Measurements from ENCODE around the gene TBC1D2B.
"Not testable (repeated sequence)": the region's sequence is repeated elsewhere in the genome, so short reads cannot be mapped to it uniquely, and the experiment has no call there.

TBC1D2B gene

DNA sequence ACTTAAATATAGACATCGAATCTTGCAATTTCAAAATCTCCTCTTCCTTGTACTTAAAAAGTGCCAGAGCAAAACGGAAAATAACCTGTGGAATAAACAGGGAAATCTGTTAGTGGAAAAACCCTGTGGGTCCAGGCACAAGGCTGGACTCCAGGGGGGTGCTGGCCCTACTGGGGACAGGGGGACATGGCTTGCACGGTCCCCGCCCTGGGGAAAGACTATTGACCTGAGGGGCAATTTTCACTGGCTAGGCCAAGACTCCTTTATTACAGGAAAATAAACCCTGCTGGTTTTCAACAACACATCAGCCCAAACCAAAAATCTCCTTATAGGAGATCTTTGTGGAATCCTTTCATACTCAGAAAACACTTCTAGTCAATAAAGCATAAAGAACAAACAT lies 75.9 kb downstream of the TBC1D2B start:
- no peak for DNase-seq (ENCODE audit: low spot score)

DNA sequence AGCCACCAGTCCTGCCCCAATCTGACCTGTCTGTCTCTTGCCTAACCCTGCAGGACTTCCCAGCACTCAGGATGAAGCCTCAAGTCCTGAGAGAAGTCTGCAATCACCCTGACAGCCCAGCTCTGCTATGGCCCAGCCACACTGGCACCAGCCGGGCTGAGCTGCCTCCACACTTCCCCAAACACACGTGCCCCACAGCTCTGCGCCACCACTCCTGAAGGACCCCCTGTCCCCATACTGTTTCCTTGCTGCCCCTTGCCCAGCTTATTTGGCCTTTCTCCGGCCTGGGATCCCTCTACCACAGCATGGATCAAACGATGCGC lies 76.6 kb downstream of the TBC1D2B start:
- DNase-seq (ENCODE audit: low spot score), result no peak

DNA sequence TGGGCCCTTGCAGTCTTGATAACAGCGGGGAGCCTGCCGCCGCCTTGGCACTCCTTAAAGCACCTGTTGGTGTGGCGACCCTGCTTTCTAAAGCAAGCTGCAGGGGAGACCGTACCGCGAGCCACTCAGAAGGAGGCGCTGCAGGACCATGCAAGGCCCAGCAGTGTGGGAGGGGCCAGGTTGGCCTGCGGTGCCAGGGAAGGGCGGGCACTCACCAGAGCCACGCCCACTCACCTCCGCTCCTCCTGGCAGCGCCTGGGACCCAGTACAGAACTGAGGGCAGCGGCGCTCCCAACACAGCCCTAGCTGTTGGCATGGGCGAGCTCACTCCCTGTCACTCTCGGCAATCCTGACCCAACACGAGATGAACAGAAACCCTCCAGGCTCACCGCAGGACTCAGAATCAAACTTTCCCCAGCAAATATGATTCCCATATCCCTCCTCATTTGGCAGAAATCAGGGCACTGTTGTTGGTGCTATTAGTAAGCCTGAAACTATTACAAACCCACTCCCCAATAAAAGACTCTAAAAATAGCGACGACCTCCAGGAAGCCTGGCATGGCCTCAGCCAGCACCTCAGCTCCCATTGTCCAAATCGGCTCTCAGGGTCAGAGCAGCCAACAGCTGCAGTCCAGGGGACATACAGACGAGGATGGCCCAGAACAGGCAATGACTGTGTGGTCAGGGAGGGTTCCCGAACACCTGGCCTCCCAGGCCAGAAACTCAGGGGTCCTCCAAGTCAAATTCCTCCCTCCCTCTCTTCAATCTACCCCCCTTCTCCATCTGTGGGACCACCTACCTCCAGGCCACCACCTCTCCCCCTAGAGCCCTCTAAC lies 77.2 kb downstream of the TBC1D2B start:
- DNase-seq (ENCODE audit: low spot score), result no peak

DNA sequence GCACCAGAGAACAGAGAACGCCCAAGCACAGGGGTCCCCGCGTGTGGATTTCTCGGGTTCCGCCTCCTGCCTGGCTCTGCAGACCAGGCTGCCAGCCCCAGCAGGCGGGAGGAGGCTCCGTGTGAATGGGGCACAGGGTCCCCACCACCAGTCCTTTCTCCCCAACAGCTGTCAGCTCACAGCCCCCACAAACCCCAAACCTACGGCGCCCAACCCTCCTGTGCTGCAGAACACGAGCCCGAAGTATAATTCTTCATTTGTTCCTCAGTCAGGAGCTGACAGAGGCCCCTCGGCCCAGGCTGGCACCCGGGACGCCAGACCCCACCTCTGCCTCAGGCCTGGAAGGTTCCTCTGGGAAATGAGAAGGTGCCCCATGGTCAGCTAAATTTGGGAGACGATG lies 78.0 kb downstream of the TBC1D2B start:
- no peak for DNase-seq (ENCODE audit: low spot score)

DNA sequence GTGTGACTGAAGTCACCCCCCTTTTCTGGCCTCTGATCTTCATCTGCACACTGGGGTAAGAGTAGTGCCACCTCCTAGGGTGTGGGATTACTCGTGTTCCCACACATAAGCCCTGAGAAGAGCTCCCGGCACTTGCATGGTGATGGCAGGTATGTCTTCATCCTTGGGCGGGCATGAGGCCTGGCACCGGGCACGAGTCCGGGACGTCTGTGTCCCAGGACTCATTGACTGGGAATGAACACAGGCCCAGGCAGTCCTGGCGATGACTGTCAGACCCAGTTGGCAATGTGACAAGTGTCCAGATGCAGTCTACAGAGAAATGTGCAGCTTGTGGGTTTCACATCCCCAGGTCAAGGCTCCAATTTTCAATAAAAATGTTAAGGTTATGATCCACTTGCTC lies 78.9 kb downstream of the TBC1D2B start:
- no peak for DNase-seq (ENCODE audit: low spot score)

DNA sequence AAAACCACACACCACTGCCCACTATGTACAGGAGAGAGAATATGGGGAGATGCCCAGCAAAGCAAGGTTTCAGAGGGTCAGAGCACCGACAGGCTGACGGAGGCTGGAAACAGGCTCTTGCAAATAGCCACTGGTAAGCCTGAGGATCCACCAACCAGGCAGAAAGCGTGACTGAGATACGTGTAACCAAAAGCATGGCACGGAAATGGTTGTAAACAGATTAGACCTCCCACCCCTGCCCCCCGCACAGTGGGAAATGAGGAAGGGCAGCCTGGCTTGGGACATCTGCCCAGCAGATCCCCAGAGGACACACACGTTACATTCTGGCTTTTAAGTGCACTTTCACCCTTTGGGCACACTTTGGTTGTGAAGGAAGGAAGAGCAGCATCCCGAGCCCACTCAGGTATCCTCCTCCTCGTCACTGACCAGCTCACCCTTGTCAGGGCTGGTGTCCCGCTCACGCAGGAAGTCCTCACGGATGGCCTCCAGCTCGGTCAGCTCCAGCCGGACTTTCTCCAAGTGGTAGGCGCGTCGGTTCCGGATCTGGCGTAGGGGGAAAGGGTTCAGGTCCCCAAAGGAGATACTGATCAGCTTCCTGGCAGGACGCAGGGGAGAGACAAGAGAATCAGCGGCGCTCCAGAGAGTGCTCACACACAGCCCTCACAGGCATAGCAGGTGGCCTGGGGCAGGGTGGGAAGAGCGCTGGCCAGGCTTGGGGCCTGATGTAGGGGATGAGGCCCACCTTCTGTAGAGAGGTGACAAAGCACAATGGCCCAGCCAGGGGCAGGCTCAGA lies 79.6 kb downstream of the TBC1D2B start:
- not testable (repeated sequence) for DNase-seq (ENCODE audit: low spot score)

DNA sequence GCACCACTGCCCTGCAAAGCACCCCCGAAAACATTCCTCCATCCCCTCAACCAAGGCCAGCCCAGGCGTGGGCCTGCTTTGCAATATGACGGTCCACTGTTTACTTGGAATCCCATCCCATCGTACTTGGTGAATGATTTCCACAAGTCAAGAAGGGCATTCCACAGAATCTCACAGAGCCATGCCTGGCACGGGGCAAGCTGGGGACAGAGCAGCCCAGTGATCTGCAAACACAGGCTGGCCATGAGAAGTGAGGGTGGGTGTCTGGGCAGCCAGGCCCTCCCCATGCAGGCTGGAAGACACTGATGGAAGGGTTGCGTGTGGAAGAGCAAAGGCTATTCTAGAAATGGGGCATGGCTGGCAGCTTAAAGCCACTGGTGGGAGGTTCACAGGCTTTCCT lies 80.3 kb downstream of the TBC1D2B start:
- DNase-seq (ENCODE audit: low spot score), result not testable (repeated sequence)

DNA sequence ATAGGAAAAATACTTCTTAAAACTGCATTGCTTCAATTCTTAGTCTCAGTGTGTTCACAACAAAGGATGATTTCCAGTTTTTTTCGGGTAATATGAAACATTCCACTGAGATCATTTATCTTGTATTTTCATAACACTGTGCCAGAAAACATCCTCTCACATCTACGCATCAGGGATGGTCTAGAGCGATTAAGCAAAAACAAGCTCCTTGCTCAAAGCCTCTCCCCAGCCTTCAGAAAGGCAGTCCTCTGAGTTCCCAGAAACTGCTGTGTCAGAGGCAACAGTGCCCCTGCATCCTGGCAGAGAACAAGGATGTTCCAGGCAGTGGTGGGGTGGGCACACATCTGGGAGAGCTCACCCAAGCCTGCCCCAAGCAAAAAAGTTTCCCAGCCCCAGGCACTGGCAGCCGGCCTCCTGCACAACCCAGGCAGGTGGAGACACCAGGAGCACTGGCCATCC lies 80.8 kb downstream of the TBC1D2B start:
- DNase-seq (ENCODE audit: low spot score), result not testable (repeated sequence)

DNA sequence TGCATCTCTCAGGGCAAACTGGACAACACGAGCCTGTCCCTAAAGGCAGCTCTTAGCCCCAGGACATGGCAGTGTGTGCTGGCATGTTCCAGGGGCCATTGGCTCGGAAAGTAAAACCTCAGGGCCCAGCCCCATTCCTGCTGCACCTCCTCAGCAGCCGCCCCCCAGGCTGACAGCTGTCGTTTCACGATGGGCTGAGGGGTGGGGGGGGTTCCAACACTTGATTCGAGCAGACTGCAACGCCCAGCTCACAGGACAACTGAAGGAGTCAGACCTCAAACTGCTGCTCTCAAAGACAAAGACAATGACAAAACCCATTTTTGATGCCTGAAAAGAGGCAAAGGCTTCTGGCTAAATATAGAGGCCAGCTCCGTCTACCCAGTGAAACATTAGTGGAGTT lies 81.3 kb downstream of the TBC1D2B start:
- not testable (repeated sequence) for DNase-seq (ENCODE audit: low spot score)

DNA sequence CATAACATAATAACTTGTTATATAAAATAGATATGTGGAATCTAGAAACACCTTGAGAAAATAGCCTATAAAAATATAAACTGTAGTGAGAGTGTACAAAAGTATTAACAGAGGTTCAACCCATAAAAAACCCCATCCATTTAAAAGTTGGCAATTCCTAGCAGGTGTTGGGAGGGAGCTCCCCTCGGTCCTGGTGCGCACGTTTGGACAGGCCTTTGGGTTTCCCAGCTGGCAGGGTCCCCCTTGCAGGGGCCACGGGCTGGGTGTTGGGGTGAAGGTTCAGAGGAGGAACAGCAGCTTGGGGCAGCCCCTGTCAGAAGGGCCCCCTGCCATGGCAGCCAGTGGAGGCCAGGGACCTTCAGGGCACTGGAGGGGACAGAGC lies 82.0 kb downstream of the TBC1D2B start:
- DNase-seq (ENCODE audit: low spot score), result not testable (repeated sequence)

DNA sequence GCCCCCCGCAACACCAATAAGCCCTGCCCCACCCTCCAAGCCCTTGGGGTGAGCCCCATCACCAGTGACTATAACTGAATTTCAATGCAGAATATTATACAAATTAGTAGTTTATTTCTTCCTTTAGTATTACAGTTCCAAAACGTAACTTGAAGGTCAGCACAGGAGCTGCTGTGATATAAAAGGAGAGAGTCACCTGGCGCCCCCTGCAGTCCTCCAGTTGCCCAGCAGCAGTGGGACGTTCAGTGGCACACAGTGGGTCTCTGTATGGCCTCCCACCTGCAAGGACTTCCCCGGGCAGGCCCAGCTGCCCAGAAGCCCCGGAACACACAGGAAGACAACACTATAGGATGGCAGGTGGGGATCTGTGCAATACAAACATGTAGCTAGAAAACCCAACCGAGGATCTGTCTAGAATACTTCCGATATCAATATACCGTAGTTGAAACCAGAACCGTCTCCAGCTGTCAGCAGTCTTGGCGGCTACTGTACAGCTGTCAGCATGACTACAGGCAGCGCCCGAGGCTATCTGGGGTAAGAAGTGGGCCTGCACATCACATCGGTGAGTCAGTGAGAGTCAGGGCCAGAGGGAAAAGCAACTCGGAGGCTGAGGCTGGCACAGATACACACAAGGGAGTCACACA lies 82.5 kb downstream of the TBC1D2B start:
- DNase-seq (ENCODE audit: low spot score), result not testable (repeated sequence)

DNA sequence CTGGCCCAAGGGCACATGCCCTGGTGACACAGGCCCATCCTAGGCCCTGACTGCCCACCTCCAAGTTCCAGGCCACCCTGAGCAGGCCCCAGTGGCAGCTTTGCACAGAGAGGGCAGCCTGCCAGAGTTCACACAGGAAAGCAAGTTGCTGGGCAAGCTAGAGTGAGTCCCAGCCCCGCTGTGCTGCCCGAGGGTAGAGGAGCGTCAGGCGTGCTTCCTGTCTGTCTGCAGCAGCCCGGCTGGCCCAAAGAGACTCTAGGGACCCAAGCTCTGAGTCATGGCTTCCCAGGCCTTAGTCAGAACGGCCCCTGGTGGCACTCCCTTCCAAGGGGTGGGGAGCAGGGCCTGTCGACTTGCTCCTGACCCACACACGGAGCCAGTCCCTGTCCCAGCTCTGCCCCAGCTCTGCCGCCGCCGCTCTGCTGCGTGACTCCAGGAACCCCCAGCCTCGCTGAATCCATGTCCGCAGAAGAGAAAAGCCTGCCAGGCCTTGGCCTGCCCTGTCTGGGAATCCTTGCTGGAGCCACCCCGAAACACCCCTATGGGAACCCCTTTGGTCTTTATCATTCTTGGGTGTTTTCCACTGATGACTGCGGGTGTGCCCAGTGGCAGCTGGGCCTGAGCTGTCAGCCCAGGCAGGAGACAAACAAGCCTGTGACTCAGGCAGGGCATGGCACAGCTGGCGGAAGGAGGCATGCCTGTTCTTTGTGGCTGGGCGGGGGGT lies 83.4 kb downstream of the TBC1D2B start:
- peak; percentile 60 for DNase-seq (ENCODE audit: low spot score)

DNA sequence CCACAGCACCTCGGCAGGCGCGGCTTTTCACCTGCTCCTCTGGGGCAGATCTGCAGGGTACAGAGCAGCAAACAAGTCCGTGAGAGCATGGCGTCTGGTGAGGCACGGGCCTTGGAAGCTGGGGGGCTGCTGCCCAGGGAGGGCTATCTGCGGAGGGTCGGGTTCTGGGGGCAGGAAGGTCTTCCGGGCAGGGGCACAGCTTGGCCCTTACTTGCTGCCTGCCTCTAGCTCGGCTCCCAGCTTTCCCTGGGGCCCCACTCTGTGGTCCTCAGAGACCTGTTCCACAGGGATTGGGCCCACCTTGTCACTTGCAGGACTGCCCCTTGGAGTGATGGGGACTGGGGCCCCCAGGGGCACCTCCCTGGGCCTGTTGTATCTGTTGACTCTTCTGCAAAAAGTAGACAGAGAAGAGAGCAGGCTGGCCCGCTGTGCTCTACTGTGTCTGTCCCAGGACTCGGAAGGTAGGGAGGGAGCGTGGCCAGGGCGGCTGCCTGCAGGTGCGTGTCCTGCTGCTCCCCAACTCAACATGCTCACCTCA lies 84.1 kb downstream of the TBC1D2B start:
- DNase-seq (ENCODE audit: low spot score), result no peak

DNA sequence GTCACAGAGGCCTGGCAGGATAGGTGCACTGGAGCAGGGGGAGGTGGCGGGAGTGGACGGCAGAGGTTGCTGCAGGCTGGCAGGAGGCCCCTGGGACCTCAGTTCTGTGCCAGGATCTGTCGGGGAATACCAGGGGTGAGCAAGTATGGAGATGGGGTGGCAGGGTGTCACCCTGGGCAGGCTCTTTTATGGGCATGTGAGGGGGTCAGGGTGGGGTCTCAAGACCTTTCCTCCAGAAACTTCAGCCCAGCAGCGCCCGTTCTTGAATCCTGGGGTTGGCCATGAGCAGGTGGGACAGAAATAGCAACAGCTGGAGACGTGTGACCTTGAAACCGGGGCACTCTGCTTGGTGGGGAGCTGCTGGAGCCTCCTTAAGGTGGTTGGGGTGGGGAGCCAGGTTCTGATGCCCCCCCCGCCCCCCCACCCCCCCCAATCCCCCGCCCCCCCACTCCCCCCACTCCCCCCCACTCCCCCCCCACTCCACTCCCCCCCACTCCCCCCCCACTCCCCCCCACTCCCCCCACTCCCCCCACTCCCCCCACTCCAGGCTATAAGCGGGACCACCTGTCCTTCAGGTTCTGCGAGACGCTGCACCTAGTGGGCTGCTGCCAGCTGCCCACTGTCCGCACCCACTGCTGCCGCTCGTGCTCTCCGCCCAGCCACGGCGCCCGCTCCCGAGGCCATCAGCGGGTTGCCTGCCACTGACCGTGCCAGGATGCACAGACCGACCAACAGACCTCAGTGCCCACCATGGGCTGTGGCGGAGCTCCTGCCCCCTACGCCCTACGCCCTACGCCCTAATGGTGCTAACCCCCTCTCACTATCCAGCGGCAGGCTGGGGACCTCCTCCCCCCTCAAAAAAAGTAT lies 84.9 kb downstream of the TBC1D2B start:
- DNase-seq (ENCODE audit: low spot score), result no peak

DNA sequence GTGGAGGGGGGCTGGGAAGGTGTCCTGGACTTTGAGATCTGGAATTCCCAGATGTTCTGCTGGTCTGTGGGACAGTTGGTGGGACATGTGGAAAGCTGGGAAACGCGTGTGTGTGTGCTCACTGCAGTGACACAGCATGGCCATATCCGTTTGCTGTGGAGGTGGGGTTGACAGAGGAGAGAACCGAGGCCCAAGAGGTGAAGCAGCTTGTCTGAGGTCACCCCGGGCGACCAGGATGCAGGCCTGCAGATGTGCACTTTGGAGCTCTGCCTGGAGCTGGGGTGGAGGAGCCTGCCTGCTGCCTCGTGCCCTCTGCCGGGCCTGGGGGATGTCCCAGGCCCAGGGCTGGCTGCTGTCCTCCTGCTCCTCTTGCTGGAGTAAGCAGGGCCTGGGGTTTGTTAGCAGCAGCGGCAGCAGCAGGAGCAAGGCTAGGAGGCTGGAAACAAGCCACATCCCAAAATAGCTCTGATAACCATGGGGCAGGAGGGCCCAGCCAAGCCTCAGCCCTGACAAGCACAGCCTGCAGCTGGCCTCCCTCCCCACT lies 85.8 kb downstream of the TBC1D2B start:
- peak; percentile 49 for DNase-seq (ENCODE audit: low spot score)

DNA sequence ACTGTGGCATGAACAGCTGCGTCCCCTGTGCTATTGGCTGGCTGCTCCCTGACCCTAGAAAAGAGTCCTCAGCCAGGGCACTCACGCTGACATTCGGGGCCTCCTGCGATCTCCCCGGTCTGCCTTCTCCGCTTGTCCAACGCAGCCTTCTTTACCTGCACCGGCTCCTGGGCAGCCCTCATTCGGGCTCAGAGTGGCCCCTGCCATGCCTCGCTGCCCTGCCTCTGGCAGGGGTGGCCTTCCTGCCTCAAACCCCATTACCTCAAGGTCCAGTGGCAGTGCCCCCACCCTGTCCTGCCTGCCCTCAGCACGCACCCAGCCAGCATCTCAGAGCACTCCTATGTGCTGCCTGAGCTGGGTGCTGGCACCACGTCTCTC lies 86.5 kb downstream of the TBC1D2B start:
- no peak for DNase-seq (ENCODE audit: low spot score)

DNA sequence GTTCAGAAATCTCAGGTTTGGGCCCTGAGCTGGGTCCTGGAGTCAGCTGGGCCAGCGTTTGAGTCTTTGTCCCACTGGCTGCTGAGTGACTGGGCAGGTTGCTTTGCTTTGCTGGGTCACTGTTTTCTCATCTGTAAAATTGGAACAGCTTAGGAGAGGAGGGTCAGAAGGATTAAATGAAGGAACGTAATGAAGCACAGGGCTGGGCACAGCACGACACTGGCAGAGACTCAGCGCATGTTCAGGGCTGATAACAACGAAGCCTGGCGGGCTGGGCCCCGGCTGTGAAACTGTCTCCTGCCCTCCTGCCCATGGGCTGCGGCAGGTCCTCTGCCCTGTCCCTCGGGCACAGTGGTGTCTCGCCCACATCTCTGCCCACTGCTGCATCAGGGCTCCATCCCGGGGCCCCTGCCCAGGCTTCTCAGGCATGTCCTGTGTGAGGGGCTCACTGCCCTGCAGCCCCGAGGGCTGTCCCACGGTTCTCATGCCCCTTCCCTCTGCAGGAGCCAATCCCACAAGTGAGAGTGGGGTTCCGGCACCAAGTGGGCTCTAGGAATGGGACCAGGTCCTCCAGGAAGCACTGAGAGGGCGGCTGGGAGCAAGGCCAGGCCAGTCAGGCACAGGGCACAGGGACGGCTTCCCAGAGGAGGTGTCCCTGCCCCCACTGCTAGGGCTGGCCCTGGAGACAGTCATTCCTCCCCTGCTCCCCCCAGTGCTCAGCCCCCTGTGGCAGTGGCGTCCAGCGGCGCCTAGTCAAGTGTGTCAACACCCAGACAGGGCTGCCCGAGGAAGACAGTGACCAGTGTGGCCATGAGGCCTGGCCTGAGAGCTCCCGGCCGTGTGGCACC lies 88.0 kb downstream of the TBC1D2B start:
- no peak for DNase-seq (ENCODE audit: low spot score)

DNA sequence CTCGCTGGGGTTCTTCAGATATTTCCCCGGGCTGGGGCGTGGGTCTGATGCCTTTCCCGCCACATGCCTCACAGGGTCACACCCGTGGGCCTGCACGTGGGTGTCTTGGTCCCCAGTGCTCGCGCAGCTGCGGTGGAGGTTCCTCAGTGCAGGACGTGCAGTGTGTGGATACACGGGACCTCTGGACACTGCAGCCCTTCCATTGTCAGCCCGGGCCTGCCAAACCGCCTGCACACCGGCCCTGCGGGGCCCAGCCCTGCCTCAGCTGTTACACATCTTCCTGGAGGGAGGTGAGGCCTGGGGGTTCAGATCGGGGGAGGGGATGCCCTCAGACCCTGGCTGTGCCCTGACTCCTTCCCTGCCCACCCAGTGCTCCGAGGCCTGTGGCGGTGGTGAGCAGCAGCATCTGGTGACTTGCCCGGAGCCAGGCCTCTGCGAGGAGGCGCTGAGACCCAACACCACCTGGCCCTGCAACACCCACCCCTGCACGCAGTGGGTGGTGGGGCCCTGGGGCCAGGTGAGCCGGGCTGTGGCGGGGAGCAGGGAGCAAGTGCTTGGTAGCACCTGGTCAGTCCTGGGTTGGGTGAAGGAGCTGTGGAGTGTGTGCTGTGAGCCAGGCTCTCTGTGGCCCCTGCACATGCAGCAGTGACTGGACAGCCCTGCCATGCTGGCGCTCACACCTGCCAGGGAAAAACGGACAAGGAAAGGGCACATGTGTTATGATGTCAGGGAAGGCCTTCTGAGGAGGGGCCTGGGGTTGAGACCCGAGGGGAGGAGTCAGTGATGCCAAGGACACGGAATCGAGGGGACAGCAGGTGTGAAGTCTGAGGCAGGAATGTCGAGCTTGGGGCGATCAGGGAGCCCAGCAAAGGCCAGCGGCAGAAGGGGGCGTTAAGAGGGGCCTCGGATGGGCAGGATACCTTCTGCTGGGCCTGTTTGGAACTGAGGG lies 88.9 kb downstream of the TBC1D2B start:
- DNase-seq (ENCODE audit: low spot score), result no peak

DNA sequence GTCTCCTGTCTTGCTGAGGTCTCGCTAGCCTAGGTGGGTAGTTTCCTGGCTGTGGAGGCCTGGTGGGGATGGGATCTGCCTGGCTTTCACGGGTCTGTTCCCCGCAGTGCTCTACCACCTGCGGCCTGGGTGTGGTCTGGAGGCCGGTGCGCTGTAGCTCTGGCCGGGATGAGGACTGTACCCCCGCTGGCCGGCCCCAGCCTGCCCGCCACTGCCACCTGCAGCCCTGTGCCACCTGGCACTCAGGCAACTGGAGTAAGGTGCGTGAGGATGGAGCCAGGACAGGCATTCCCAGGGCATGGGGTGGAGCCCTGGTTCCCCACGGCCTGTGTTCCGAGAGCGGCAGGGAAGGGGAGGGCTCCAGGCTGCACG lies 89.8 kb downstream of the TBC1D2B start:
- DNase-seq (ENCODE audit: low spot score), result not testable (repeated sequence)
